D341Med (cell line): ENCODE results near the gene POU5F2.

Experiments
- DNase-seq: peaks from one replicate; pipeline ENCODE4 v3.0.0; 2012; ENCODE audit warnings: low spot score

The POU5F2 gene

DNA sequence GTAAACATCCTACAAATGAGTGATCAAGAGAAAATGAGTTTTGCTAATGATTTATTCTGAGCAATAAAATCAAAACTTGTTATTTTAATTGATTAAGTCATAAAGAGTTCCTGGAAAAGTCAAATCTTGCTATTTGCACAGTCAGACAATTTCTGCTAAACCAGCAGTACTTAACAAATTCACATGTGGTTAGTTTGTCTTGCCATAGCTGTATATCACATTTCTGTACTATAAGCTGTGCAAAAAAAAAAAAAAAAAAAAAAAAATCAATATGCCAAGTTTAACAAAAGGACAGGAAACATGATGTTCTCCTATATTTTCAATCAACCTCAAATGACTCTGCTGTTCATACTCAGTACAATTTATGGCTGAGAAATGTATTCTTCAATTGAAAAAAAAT, 24.9 kb downstream of the POU5F2 start:
- DNase-seq = no peak

DNA sequence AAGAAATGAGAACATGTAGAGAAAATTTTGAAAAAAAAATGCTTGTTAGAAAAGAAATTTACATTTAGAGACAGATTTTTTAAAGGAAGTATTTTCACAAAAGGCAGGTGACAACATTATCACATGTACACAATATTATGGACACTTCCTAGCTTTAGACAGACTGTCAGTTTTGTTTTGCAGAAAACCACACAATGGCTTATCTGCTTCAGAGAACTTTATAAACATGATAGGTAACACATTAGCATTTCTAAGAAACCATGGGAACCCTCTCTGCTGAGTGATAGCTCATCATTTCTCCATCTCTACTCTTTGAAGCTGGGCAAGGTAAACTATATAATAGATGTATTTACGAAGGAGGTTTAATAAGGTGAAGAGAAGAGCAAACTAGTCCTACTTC, 25.6 kb downstream of the POU5F2 start:
- DNase-seq = no peak

DNA sequence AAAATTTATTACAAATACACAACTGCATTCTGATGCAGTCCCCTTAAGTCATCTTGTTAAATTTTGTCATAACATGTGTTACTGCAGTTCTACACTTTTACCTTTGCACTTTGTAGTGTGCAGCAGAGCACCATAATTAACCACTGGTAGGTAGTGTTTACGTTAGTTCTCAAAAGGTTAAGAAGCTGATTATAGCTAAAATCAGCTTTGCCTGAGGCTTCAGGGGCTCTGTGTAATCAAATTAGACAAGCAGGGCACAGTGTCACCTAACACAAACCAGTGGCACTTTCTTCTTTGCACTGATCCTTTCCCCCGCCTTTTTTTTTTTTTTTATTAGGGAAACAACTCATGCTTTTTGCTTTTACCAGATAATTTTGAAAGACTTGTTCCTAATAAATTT, 26.1 kb downstream of the POU5F2 start:
- DNase-seq = peak; percentile 18

DNA sequence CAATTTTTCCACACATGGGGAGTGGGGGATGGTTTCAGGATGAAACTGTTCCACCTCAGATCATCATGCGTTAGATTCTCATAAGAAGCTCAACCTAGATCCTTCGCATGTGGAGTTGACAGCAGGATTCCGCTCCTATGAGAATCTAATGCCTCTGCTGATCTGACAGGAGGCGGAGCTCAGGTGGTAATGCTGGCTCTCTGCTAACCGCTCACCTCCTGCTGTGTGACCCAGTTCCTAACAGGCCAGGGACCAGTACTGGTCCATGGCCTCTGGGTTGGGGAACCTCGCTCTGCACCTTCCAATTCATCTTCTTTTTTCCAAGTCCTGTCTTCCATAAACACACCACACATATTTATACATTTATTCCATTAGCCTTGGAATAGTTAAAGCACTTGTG, 33.0 kb downstream of the POU5F2 start:
- no peak for DNase-seq

DNA sequence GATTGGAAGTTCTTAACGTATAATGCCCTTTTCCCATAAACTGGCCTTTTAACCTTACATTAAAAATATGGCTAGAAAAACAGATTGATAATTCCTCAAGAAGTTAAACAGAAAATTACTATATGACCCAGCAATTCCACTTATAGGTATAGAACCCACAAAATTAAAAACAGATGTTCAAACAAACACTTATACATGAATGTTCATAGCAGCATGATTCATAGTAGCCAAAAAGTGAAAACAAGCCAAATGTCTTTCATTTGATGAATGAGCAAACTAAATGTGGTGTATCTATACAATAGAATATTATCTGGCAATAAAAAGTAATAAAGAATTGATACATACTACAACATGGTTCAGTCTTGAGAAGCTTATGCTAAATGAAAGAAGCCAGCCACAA, 35.5 kb downstream of the POU5F2 start:
- DNase-seq = no peak

DNA sequence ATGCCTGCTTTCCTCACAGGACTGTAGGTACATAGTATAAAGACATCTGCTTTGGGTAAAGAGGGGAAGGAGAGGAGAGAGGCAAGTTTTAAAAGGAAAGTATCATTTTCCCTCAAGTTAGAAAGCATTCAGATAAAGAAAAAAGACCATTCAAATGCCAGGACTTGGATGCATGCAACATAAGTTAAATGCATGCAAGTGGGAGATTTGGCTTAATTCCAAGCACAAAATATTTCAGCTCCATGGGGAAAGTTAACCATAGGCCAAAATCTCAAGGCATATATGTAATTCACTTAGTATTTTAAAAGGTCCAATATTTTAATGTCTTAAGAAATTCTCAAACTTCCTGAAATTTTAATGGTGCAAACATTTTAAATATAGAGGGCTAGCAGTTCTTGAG, 36.4 kb downstream of the POU5F2 start:
- no peak for DNase-seq

DNA sequence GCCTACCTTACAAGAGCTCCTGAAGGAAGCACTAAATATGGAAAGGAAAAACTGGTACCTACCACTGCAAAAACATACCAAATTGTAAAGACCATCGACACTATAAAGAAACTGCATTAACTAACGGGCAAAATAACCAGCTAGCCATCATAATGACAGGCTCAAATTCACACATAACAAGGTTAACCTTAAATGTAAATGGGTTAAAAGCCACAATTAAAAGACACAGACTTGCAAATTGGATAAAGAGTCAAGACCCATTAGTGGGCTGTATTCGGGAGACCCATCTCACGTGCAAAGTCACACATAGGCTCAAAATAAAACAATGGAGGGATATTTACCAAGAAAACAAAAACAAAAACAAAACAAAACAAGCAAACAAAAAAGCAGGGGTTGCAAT, 49.4 kb downstream of the POU5F2 start:
- no peak for DNase-seq
